ENCODE measurements around the gene UBE2Z.
"Not testable (repeated sequence)": the region's sequence is repeated elsewhere in the genome, so short reads cannot be mapped to it uniquely, and the experiment has no call there.

Gene UBE2Z

GRCh38 chr17:48905987-48906515, 2.2 kb upstream of the UBE2Z start:
- DNase-seq: no peak

GRCh38 chr17:48907713-48908046, 527 bp upstream of the UBE2Z start:
- no peak for DNase-seq

- peak; percentile 56 for DNase-seq
Observed at GRCh38 chr17:48908853-48909394, 717 bp downstream of the UBE2Z start.

- no peak for DNase-seq
Observed at GRCh38 chr17:48909783-48910182, 1.6 kb downstream of the UBE2Z start.

GRCh38 chr17:48910370-48910769, 2.2 kb downstream of the UBE2Z start:
- DNase-seq: no peak

- DNase-seq: no peak
Observed at GRCh38 chr17:48912476-48912875, 4.3 kb downstream of the UBE2Z start.

GRCh38 chr17:48915459-48916282, 7.5 kb downstream of the UBE2Z start:
- no peak for DNase-seq

- DNase-seq: no peak
Observed at GRCh38 chr17:48925251-48925990, 17.2 kb downstream of the UBE2Z start.

- DNase-seq: peak; percentile 25
Observed at GRCh38 chr17:48925991-48926342, 17.8 kb downstream of the UBE2Z start.

- no peak for DNase-seq
Observed at GRCh38 chr17:48927978-48928745, 20.0 kb downstream of the UBE2Z start.

GRCh38 chr17:48928876-48929811, 20.9 kb downstream of the UBE2Z start:
- no peak for DNase-seq

- no peak for DNase-seq
Observed at GRCh38 chr17:48929812-48930165, 21.6 kb downstream of the UBE2Z start.

- no peak for DNase-seq
Observed at GRCh38 chr17:48930435-48930873, 22.2 kb downstream of the UBE2Z start.

GRCh38 chr17:48933035-48933434, 24.8 kb downstream of the UBE2Z start:
- no peak for DNase-seq

- peak; percentile 69 for DNase-seq
Observed at GRCh38 chr17:48944515-48945260, 36.5 kb downstream of the UBE2Z start, which contains the start of gene SNF8. TSS of gene SNF8 (minus strand) at chr17:48944842. CDS start at chr17:48944734, 108 bp downstream.

GRCh38 chr17:48945261-48945651, 37.0 kb downstream of the UBE2Z start:
- DNase-seq: not testable (repeated sequence)

GRCh38 chr17:48951572-48951971, 43.4 kb downstream of the UBE2Z start:
- DNase-seq: no peak

GRCh38 chr17:48952904-48953303, 44.7 kb downstream of the UBE2Z start:
- DNase-seq: no peak

- no peak for DNase-seq
Observed at GRCh38 chr17:48954300-48954755, 46.1 kb downstream of the UBE2Z start.

- no peak for DNase-seq
Observed at GRCh38 chr17:48960834-48961515, 52.8 kb downstream of the UBE2Z start.

Measured in NCI-H2107 (cell line).